GM21367 (cell line): ENCODE data around the gene SURF4.

Experiments used
- ATAC-seq: cut with Tn5 transposase; IDR thresholded peaks from one replicate; pipeline ENCODE4 v1.9.1; 2021; ENCODE audit not compliant: unreplicated experiment

The SURF4 gene

GRCh38 chr9:133353548-133353947, 22.3 kb downstream of the SURF4 start:
- ATAC-seq: no peak

- no peak for ATAC-seq
Measured at GRCh38 chr9:133352635-133353340, 23.1 kb downstream of the SURF4 start.

GRCh38 chr9:133351908-133352634, 23.8 kb downstream of the SURF4 start:
- ATAC-seq: no peak

GRCh38 chr9:133351526-133351907, 24.3 kb downstream of the SURF4 start:
- no peak for ATAC-seq

GRCh38 chr9:133349965-133350616, 25.8 kb downstream of the SURF4 start:
- ATAC-seq: no peak

GRCh38 chr9:133348718-133349573, 26.9 kb downstream of the SURF4 start:
- no peak for ATAC-seq

- ATAC-seq: peak; percentile 65
Measured at GRCh38 chr9:133347985-133348717, 27.7 kb downstream of the SURF4 start, which contains the start of the genes MED22 and RPL7A. TSS of gene MED22 (minus strand) at chr9:133348131. CDS start at chr9:133346662, 1,469 bp downstream. TSS of gene RPL7A (plus strand) at chr9:133348218. CDS start at chr9:133348244, 26 bp downstream.

GRCh38 chr9:133347515-133347984, 28.3 kb downstream of the SURF4 start:
- ATAC-seq: peak; percentile 23

GRCh38 chr9:133346021-133346785, 29.7 kb downstream of the SURF4 start:
- ATAC-seq: no peak

- ATAC-seq: no peak
Measured at GRCh38 chr9:133345596-133345995, 30.3 kb downstream of the SURF4 start.

GRCh38 chr9:133344979-133345378, 30.9 kb downstream of the SURF4 start:
- no peak for ATAC-seq

GRCh38 chr9:133344071-133344470, 31.8 kb downstream of the SURF4 start:
- no peak for ATAC-seq

GRCh38 chr9:133342570-133342969, 33.3 kb downstream of the SURF4 start:
- ATAC-seq: no peak

- no peak for ATAC-seq
Measured at GRCh38 chr9:133342069-133342406, 33.8 kb downstream of the SURF4 start.

- no peak for ATAC-seq
Measured at GRCh38 chr9:133341369-133342068, 34.3 kb downstream of the SURF4 start.

- no peak for ATAC-seq
Measured at GRCh38 chr9:133340916-133341315, 34.9 kb downstream of the SURF4 start.

GRCh38 chr9:133340256-133340655, 35.6 kb downstream of the SURF4 start:
- no peak for ATAC-seq

- no peak for ATAC-seq
Measured at GRCh38 chr9:133339641-133340040, 36.2 kb downstream of the SURF4 start.
